Activated T-helper 1 cell treated with Interleukin-2 at 50 U/mL for 16 hours (primary cell): ENCODE data around the gene NCSTN.

Experiments used
- DNase-seq: peaks from one replicate; pipeline ENCODE4 v3.0.0-alpha.2; 2020; ENCODE audit warnings: low read depth

The NCSTN gene

DNA sequence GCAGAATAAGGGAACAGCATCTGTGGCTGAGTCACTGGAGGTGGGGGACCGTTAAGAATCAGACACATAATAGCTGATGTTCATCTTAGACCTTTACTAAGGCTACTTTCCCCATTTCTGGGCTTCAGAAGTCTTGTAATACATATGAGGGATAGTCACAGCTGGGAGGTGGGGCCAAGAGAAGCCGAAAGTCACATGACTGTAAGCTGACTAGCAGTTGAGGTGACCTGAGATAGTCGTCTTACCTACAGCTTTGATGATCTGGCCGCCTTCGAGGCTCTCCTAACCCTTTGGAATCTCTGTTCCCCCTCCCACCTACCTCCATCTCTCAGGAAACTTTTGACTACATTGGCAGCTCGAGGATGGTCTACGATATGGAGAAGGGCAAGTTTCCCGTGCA lies 9.4 kb downstream of the NCSTN start:
- DNase-seq, result no peak

DNA sequence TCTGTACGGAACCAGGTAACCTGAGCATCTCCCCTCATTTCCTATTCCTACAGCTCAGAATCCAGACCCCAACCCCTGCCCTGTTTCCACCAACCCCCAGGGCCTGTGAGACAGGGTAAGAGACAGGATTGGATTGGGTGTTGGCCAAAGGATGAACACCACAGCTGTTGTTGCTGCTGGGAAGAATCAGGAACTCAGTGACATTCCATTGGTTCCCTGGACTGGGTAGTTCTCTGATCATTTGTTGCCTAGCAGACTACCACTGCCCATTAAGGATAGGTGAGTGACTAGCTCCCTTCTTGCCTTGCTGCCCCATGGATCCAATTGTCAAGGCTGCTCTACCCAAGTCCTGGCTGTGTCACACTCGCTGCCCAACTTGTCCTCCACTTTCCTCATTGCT lies 10.0 kb downstream of the NCSTN start:
- no peak for DNase-seq

DNA sequence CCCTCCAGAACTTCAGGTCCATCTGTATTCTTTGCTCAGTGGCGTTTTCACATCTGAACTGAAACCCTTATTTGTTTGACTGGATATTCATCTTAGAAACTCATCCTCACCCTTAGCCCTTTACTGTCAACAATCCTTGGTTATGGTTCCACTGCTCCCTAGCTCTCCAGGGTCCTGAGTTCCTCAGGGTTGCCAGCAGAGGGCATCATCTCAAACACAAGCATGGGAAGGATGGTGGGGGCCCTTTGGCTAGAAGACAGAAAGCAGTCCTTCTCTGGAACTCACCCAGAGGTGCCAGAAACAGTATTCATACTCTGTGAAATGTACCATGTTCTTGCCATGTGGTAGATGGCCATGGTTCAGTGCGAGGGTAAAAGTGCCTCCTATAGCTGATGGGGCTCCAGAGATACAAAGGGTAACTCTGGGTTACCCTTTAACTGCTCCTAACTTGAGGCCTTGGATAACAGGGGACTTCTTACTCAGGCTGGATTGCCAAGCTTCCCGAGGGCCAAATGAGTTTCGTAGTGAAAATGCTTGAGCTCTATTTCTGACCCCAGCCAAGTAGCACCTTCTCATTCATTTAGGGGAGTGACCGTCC lies 11.3 kb downstream of the NCSTN start:
- no peak for DNase-seq

DNA sequence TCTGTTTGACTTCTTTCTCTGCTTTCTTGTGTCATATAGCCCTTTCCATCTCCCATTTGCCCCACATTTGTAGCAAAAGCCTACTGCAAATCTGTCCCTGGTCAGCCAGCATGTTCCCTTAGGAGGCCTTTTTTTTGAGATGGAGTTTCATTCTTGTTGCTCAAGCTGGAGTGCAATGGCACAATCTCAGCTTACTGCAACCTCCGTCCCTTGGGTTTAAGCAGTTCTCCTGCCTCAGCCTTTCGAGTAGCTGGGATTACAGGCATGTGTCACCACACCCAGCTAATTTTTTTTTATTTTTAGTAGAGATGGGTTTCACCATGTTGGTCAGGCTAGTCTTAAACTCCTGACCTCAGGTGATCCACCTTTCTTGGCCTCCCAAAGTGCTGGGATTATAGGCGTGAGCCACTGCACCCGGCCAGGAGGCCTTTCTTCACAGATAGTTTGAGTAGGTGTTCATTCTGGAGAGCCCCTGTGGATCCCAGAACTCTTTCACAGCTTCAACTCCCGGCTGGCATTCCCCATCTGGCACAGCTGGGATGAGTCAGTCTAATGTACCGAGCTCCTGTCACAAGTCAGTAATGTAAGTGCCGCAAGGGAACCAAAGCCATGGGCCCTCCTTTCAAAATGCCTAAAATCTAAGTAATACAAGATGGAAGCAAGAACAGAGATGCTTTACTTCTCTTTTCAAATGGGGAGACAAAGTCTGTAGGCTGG lies 14.3 kb downstream of the NCSTN start:
- DNase-seq, result no peak

DNA sequence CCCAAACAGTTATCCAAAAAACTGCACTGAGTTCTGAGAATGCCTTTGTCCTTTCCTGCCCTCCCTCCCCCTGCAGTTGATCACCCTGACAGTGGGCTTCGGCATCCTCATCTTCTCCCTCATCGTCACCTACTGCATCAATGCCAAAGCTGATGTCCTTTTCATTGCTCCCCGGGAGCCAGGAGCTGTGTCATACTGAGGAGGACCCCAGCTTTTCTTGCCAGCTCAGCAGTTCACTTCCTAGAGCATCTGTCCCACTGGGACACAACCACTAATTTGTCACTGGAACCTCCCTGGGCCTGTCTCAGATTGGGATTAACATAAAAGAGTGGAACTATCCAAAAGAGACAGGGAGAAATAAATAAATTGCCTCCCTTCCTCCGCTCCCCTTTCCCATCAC lies 14.9 kb downstream of the NCSTN start:
- DNase-seq, result no peak

DNA sequence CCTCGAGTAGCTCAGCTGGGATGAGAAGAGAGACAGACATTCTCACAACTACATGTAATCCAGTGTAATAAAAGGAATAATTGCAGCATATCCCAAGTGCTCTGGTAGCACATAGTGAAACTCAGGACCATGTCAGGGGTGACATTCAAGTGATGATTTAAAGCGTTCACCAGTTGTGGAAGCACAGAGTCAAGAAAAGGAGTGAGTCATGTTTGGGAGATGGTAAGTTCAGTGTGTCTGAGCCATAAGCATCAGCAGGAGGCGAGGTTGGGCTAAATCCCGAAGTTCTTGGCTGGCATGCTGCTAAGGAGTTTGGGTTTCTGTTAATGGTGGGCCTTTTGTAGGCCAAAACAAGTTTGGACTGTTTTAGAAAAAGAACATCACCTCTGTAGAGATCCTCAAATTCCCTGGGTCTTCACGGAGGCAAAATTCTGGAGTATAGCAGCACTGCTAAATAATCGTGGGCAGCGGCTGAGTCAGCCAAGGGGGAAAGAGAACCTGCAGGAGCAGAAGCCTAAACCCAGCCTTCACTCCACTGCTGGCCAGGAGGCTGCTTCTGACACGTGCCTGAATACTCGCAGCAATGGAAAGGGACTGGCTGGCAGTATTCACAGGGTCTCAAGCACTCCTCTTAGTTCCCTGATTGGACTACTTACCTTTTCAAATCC lies 16.5 kb downstream of the NCSTN start:
- DNase-seq, result no peak

DNA sequence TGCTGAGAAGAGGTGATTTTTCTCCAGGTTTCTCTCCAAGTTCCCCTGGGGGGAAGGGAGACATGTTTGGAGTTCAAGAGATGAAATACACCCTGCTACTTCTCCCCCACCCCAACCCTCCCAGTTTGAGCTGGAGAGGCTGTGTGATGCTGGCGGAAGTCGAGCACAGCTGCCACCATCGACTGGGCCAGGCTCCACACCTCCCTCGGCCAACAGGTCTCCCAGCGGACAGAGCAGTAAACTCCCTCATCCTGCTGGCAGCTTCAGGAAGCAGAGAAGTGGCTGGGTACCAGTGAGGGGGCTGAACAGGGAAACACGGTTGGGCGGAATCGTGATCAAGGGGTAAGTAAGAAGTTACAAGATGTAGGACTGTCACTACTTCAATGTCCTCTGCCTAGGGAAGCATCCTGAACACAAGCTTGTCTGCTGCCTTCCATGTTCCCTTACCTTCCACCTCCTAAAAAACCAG lies 17.1 kb downstream of the NCSTN start:
- DNase-seq, result no peak

DNA sequence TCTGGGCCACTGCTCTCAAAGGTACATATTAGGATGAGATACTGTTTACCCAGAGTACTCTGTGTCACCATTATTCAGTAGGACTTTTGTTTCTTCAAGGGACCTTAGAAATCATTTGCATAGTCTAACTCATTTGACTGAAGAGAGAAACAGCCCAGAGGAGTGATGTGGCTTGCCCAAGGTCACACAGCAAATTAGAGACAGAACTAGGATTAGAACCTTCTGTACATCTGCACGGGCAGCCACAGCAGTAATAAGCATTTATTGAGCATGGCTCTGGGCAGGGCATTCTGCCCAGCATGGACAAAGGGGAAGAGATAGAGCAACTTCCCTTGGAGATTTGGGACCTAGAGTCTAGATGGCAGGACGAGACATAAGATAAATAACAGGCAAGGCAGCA lies 18.0 kb downstream of the NCSTN start:
- no peak for DNase-seq

DNA sequence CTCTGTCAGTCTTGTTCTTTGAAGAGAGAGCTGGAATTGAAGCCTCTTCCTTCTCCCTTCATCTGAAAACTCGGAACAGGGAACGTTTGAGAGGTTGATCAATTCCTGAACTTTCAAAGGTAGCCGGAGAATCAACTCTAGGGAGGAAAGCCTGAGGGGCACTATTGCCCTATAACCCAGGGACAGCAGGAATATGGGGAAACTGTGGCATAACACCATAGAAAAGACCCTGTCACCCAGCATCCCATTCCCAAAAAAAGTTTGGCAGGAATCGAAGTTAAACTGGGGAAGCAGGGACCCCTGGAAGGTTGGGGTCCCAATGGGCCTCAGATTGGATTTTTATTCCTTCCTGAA lies 18.6 kb downstream of the NCSTN start:
- DNase-seq, result no peak

DNA sequence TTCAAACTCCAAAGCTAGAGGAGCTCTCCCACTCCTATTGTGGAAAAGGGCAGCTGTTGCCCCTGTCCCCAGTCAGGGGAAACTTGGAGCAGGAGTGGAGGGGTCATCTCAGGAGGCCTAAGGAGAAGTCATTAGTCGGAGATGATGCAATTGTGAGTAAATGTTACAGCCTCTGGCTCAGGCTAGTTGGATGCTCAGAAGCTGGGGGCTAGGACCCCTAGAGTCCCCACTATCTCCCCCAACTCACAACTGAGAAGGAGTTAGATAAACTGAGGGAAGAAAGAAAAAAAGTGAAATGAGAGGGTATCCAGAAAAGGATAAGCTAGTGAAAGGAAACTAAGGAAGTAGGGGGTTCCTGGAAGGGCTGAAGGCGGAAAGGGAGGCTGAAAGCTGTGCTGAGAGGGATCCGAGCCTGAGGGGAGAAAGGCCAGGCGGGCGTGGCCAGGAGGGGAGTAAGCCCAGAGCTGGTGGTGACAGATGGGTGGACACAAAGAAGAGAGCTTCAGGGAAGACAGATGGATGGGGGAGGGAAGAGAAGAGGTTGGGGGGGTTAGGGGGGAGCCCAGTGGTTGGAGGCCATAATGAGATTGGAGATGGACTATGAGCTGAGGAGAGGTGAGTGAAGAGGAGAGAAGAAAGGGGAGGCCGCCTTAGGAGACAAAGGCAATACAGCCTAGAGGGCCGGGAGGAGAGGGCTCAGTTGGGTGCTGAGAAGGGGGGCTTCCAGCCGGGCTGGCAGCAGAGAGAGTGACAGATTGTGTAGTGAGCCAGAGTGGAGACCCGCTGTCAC lies 19.2 kb downstream of the NCSTN start:
- DNase-seq, result no peak

DNA sequence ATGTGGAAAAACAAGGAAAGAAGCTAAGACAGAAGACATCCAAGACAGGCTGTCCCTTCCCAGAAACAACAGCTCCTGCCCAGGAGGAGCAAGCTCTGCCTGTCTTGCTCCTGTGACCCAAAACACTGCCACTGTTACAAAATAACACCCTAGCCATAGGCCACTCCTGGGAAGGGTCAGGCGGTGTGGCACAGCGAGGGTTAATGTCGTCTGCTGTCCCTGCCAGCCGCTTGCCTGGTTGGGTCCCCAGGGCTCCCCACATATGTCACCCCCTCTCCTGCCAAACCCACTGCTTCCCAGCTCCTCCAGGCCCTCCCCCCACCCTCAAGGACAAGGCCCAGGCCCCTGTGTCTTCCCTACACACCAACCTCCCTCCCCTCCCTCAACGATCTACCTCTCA lies 19.8 kb downstream of the NCSTN start:
- DNase-seq, result no peak

DNA sequence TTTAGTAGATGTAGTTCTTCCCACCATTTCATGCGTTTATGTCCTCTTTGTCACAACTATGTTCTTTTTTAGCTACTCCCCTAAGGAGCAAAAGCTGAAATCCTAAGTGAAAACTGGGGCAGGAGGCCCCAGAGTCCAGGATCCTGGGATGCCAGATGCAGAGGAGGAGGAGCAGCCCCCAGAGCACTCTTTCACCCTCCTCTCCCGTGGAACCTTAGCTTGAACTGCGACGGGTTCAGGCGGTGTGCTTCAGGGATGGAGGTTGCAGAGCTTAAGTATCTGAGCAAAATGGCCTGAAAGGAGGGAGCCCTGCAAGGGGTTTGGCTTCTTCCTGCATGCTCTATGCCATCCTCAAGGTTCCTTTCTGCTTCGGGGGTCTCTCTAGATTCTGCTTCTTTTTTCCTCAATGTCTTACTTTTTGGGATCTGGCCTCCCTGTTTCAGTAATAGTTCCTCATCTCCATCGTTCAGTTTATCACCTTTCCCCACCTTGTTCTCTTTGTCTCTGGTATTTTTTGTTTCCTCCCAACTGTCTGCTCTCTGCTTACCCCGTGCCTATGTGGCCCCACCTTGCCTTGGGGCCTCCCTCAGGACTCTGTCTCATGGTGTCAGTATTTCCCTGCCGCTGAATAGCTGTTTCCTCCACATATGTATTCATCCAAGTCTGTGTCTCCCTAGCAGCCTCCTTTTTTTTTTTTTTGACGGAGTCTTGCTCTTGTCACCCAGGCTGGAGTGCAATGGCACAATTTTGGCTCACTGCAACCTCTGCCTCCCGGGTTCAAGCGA lies 21.0 kb downstream of the NCSTN start:
- no peak for DNase-seq

DNA sequence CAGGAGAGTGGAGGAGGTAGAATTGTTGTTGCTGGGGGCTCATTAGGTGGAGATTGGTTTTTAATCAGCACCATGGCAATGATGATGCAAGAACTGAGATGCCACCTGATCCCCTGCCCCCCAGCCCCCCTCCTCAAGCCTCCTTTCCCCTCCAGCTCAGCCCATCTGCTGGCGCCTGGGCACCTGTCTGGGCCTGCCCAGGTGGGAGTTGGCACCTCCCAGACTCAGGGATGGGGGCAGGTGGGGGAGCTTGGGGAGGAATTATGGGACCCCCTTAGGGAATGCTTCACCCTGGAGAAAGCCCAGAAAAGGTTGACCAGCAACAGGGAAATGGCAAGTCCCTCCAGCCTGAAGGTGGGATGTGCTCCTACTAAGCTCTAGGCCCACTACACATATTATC lies 22.1 kb downstream of the NCSTN start:
- no peak for DNase-seq

DNA sequence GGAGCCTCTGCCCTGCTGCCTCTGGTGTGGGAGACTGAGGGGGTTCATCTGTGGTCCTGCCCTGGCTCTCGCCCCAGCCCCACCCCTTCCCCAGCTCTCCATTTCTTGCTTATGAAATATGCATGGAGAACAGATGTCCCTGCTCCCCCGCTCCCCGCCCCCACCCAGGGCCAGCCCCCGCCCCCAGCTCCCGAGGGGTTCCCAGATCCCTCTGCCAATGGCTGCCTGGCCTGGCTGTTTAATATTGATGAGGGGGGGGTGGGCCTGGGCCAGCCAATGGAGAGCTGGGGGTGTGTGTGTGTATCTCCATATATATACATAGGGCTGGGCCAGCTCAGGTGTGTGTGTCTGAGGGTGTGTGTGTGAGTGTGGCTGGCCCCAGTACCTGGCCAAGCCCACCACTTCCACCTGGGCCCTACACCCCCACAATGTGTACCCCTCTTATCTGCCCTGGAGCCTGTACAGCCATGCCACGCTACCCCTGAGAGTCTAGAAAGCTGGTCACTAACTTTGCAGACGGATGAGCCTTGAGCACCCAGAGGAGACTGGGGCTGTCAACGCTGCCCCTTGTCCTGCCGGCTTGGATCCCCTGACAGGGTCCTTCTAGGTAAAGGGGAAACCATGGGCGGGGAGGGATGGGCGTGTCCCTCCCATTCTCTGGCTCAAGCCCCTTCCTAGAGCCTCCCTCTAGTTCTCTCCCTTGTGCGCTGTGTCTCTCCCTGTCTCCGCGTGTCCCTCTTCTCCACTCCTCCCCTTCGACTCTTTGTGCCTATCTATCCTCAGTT lies 23.7 kb downstream of the NCSTN start, which contains the start of gene NHLH1:
Gene NHLH1 (plus strand): TSS at position 341 of the 785 bp plus-strand sequence. CDS start 3,661 bp downstream, outside the sequence.
- no peak for DNase-seq

DNA sequence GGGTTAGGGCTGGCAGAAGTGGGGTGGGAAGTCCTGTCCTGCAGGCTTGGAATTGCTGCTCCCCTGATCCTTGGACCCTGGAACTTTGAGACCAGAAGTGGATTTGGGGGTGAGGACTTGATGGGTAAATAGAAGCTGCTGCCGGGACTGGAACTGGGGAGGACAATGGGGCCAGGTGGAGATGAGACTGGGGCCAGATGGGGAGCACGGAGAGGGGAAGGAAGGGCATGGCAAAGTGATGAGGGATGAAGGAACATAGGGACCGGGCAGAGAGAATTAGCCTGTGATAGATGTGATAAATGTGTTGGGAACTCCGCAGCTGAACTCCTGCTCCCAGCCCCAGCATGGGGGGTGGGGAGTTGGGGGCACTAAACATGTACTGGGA lies 24.3 kb downstream of the NCSTN start:
- DNase-seq, result no peak

DNA sequence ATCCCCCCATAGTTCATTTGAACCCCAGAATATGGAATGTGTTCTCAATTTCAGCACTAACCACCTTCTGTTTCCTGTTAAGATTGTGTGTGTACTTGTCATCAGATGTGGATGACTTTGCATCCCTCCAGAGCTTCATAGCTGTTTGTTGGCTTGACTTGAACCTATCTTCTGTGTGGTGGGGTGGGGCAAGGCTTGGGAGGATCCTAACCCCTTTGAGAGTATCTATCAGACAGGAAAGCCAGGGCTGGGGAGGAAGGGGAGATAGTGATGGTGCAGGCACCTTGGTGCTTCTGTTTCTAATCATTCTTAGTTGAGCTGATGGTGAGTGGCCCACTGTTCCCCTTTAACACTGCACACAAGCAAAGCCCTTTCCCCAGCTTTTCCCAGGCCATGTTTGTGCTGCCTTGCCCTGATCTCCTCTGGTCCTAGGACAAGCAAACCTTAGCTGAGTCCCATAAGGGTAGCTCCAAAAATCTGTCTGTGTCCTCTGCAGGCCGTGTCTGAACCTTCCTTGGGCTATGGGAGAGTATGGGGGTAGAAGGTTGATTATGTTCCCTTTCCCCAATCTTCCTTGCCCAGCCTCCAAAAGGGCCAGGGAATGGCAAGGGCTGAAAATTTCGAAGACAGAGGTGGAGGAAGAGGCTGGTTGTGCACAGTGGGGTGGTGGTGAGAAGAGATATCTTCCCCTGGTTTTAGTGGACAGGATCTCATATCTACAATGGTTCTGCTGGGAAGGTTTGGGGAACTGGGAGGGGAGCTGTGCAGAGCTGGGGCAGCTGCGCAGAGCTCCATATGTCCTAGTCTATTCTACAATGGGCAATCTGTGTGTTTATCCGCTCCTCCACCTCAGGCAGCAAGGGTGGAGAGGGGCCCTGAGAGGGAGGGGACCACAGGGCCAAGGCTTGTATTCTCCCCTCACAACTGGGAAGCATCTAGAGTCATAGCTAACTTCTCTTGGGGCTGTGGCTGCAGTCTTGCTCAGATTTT lies 25.0 kb downstream of the NCSTN start:
- no peak for DNase-seq

DNA sequence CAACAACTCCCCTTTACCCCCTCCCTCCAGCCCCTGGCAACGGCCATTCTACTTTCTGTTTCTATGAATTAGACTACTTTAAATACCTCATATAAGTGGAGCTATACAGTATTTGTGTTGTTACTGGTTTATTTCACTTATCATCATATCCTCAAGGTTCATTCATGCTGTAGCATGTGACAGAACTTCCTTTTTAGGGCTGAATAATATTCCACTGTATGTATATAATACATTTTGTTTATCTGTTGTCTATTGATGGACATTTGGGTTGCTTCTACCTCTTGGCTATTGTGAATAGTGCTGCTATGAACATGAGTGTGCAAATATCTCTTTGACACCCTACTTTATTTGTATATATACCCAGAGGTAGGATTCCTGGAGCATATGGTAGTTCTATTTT lies 25.9 kb downstream of the NCSTN start:
- DNase-seq, result no peak

DNA sequence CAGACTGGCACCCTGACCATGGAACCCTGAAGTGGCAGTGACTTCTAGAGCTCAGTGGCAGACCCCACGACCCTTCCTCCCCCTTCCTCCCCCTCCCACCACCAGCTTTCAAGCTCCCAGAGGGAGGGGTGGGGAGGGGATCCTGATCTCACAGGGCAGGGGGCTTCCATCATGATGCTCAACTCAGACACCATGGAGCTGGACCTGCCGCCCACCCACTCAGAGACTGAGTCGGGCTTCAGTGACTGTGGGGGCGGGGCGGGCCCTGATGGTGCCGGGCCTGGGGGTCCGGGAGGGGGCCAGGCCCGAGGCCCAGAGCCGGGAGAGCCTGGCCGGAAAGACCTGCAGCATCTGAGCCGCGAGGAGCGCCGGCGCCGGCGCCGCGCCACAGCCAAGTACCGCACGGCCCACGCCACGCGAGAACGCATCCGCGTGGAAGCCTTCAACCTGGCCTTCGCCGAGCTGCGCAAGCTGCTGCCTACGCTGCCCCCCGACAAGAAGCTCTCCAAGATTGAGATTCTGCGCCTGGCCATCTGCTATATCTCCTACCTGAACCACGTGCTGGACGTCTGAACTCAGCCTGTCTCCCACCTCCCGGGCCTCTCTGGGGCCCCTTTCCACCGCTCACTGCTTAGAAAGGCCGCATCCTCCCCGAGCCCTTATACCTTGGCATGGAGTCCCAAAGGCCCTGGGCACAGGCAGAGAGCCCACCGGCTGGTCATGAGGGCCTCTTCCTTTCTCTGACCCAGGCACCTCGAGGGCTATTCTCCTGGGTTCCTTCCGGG lies 27.6 kb downstream of the NCSTN start:
- no peak for DNase-seq

DNA sequence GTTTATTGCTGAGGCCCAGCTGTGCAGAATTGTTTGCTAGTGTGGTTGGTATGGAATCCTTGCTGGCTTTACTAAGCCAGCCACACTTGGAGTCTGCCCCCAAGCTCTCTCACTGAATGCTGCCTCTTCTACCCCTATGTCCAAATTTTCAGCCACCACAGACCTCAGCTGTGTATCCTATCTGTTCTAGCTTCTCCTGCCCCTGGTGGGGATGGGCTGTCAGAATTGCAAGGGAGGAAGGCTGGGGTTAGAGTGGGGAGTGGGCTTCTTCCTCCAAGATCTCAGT lies 28.1 kb downstream of the NCSTN start:
- no peak for DNase-seq
